HG03469 (cell line): Measurements from ENCODE around the gene PPP3CA.
"Not testable (repeated sequence)": the region's sequence is repeated elsewhere in the genome, so short reads cannot be mapped to it uniquely, and the experiment has no call there.

ENCODE experiments used
- ATAC-seq: cut with Tn5 transposase; IDR thresholded peaks from one replicate; pipeline ENCODE4 v1.9.1; 2021; ENCODE audit warnings: mild to moderate bottlenecking, moderate library complexity, moderate number of reproducible peaks; ENCODE audit not compliant: unreplicated experiment

Gene PPP3CA

DNA sequence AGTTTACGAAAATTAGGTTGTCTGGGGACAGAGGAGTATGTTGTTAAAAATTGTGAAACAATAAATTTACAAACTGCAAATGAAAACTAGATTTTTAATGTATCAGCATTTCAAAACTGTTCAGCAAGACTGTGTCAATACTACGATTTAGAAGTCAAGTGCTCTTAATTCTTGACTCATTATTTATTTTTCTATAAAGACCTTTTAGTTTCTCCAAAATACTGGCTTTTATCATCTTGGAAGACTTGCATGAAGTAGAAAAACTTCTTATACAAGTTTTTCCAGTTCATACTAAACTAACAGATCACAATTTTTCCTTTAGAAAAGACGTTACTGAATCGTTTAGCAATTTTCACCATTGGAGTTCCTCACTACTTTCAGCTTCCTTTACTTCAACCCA is 231.4 kb downstream of the PPP3CA start:
- no peak for ATAC-seq

DNA sequence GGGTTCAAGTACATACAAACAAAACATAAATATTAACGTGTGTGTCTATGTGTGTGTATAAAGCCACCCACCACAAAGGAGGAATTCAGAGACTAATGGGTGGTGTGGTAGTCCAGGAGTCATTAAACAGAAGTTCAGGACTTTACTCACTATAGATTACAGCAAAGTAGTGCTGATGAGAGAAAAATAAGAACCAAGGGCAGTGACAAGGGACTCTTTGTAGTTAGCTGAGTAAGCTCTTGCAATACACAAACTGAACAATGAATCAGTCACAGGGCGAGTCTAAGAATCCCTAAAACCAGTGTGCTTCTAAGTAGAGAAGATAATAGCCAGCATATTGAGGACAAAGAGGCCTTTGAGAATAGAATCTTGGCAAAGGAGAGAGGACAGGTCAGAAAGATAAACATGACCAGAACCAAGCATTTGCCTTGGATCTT is 232.4 kb downstream of the PPP3CA start:
- ATAC-seq: no peak

DNA sequence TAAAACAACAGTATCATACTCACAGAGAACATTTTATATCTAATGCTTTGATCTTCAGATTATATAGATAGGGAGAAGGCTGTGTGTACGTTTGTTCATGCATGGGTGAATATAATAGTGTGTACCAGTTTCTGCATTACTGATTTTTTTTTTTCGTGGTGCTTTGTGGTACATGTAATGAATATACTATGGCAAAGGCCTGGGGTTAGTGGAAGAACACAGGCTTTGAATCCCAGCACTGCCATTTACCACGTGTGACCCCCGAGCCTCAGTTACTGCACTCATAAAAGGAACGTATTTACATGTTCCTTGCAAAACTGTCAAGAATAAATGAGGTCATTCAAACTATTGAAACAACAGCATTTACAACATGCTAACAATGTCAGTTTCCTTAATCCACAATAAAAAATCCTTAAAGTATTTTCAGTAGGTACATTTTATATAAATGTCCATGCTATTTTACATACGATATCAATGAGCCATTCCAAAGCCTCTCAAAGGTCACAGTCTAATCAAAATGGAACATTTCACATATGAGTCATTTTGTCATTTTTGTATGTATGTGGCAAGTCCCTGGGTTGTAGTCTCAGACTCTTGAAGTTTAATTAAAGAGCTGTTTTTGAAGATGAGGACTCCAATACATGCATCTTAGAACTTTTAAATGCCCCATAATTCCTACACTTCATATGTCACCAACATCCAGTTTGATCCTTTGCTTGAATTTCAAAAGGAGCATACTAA is 242.8 kb downstream of the PPP3CA start:
- no peak for ATAC-seq

DNA sequence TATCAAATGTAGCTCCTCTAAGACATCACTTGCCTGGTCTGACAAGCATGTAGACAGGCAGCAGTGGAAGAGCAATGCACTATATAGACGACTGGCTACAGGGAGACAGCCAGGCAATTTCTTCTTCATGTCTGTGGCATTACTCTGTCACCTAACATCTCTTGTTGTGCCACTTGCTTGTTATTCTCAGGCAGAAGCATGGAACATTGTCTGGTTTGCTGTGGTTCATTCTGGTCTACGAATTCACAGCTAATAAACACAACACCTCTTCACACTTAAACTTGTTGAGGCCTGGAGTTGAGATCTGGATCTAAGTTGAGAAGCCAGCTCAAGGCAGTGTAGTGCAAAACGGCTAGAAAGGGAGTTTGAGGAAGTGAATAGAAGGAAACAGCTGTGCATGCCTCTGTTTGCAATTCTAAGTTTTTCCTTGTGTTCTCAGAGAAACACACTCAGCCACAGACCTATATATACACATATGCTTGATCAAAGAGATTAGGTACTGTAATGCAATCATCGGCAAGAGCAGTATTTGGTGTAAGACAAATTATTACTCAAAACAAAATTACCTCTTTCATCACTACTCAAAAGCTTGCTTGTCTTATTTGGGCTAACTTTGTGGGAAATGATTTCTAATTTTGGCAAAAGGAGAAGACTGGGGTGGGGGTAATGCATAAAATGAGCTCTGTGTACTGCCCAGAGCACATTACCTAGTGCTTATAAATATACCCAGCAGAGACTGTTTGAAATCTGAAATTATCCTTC is 243.8 kb downstream of the PPP3CA start:
- ATAC-seq: peak; percentile 84

DNA sequence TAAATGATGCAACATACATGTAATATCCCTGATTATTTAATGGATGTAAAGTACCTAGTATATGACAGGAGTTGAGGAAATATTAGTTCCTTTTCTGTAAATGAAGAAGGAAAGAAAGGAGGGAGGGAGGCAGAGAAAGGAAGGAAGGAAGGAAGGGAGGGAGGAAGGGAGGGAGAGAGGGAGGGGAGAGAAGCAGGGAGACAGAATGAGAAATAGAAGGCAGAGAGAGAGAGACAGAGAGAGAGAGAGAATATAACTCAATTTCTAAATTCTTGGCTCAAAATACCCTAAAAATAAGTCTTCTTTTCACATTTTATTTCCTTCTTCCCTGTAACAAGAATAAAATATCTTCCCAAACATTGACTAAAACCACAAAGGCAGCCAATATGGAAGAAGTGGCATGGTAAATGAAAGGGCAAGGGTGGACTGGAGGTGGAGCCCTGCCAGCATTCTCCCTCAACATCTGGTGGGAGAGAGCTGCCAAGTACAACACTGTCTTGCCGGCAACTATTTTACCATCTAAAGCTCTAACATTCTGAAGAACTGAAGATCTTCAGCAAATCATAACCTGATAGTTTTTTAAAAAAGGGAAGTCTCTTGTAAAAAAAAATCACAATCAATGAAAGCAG is 245.1 kb downstream of the PPP3CA start:
- no peak for ATAC-seq

DNA sequence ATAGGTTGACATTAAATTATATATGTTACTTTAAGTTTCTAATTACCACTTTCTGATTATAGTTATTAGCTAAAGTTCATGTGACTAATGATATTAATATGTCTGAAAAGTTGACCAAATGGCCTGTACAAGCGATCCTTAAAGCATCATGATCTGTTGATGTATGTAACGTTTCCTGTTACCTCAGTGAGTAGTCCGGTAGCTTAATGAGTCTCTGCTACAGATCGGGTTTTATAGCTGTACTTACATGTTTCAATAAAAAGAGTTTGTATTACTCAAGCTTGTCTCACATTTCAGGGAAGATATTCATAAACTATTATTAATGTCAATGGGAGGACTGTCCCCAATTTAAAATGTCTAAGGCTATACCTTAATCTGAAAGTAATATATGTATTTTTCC is 246.3 kb downstream of the PPP3CA start:
- ATAC-seq: no peak

DNA sequence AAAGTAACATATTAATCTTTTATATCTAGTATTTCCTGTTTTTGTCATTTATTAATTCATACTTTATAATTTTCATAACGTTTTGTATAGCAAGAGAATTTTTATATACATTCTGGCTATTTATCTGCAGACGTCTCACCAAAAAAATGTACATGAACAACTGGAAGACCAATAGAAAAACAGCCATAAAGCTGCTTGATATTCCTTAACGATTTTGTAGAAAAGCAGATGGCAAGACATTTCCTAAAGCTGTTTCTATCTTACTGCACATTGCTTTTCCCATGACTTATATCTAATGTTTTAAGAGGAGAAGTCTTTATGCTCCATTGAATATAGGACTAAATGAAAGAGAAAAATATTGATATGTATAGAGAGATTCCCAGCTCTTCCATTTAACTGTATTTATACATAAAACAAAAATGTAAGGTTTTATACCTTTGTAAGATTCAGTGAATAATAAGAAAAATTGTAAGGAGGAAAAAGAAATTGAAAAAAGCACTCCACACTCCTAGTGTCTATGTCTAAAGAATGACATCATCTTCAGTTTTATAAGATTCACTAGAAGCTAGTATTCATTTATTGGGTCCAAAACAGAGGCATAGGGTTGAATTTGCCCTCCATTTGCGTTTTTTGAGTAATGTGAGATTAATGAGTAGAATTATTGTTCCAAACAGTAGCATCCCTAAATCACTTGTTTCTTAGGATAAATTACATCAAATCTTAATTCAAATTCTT is 248.5 kb downstream of the PPP3CA start:
- no peak for ATAC-seq

DNA sequence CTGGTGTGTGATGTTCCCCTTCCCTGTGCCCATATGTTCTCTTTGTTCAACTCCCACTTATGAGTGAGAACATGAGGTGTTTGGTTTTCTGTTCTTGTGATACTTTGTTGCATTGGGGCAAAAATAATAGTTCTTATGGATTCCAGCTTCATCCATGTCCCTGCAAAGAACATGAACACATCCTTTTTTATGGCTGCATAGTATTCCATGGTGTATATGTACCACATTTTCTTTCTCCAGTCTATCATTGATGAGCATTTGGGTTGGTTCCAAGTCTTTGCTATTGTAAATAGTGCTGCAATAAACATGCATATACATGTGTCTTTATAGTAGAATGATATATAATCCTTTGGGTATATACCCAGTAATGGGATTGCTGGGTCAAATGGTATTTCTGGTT is 254.7 kb downstream of the PPP3CA start:
- not testable (repeated sequence) for ATAC-seq

DNA sequence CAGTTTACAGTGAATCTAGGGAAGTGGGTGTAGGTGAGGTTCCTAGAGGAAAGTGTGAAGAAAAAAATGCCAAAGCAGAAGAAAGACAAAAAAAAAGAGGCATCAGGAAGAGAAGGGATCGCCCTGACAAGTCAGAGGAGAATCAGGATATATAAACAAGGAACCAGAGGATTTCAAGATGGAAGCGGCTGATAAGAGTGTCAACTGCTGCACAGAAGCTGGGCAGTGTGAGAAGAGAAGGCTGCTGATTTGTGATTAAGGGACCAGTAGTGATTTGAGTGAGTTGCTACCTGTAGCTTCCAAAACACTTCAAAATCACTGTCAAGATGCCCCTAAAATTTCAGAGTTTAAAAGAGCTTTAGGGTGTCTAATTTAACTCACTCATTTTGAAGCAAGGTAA is 258.2 kb downstream of the PPP3CA start:
- ATAC-seq: no peak

DNA sequence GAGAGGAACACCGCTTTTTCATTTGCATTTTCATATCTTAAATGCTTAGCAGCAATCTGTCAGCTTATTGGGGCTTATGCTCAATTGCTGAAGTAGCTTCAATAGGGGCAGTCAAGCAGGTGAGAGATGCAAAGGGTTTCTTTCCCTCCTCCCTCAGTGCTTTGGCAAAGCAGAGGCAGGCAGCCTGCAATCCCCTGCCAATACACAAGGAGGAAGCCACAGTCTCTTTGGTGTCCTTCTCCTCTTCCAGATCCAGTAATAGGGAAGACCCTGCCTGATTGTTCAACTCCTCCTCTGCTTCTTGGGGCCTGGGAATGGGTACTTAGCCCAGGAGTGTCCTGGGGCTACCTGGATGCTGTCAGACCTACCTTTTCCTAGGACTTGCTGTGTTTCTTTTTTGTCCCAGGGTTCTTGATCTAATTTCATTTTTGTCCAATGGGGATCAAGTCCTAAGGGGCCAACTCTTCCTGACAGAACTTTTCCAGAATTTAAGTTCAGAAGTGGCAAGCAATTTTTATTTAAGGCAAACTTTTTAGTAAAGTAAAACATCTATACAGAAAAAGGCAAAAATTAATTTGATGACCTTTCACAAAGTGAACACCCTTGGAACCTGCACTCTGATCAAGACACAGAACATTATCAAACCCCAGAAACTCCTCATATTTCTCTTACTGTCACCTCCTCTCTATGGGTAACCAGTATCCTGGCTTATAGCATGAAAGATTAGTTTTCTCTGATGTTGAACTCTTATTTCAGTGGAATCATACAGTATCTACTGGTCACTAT is 260.3 kb downstream of the PPP3CA start:
- ATAC-seq: no peak

DNA sequence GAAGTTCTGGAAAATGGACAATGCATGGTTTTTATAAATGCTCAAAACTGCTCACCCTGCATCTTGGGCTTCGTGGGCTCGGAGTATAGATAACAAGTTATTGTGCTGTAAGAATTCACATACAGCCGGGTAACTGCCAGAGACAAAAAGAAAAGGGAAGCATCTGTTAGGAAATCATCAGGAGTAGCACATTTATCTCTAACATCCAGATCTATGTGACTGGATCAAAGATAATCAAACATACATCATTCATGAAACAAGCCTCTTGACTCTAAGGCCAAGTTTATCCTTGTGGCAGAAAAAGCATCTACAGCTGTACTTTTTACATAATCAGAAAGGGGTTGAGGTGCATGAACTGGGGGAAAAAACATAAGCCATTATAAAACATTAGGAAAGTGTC is 264.2 kb downstream of the PPP3CA start:
- ATAC-seq: no peak

DNA sequence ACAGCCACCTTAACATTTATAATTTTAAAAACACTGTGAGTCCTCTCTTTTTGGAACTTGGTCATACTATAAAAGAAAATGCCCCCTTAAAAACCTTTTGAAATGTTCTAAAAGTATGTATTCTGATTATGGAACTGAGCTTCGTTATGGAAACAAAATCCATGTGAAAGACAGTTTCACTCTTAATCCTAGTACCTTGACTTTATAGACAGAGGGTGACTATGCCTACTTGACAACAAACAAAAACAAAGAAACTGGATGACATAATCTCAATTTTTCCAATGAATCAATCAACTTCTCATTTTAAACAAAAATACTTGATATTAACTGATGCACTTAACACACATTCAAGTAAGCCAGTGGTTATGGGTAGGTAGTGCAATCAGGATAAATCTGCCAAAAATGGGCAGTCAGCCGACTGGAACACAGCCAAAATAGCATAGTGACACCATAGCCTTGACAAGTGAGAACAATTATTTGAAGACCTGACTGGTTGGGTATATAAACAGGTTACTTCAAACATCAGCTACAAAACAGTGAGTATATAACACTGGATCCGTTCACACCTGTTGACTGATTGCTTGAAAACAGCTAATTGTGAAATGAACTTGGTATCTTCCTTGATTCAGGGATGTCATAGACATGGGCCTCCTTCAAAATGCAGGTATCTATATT is 265.5 kb downstream of the PPP3CA start:
- ATAC-seq: no peak

DNA sequence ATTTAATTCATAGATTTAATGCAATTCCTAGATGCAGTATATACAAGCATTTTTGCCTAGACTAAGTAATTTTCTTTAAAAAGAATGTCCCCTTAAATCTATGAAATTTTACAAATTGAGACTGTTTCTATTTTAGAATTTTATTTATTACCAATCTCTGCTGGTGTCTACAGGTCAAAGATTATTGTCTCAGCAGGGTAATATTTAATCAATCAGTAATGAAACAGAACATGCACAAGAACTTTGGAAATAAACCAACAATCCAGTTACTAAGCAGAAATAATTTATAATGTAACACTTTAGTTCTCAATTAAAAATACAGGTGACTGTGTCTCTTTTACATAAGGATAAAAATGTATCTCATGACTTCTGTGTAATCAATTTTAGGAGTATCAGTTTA is 266.2 kb downstream of the PPP3CA start:
- ATAC-seq: no peak

DNA sequence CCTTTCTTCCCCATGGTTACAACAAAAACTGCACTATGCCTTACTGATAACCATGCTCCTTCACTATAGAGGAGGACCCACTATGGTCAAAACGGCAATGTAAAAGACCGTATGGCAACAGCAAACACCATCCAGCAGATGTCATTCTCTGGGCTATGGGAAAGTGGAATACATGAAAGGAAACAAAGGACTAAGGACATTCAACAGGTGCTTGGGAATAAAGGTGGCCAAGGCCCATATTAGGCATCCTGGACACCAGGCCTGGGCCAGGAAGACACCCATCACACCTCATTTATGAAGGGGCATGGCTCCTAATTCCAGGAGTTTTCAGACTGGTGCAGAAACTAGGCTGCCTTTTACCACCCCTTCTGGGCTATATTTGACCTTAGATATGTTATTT is 268.4 kb downstream of the PPP3CA start:
- ATAC-seq: no peak

DNA sequence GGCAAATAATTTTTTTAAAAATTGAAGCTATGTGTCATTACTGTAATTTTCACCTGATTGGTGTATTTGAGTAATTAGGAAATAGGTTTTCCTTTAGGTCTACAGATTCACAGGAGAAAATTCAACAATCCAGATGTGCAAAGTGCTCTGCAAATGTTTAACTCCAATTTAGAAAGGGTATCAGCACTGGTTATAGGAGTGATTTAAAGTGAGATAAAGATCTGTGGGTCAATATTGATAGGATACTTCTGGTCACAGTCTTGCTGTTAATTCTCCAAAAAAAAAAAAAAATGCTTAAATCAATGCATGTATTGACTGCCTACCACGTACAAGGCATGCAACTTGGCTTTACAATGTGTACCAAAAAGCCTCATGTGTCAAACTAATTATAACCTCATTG is 271.3 kb downstream of the PPP3CA start:
- no peak for ATAC-seq

DNA sequence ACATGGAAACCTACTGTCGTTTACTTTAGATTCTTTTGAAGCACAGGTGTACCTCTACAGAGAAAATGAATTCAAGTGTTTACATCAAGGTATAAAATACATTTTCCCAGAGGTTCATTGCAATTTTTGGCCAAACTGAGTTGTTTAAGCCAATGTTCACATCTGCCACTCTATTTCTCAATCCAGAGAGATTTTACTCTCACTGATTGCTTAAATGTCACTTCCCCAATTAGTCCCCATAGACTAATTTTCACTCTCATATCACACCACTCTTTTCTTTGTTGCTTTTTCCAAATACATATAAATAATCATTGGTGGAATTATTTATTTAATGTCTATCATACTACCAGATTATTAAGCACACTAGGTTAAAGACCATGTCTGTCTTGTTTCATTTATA is 271.8 kb downstream of the PPP3CA start:
- no peak for ATAC-seq

DNA sequence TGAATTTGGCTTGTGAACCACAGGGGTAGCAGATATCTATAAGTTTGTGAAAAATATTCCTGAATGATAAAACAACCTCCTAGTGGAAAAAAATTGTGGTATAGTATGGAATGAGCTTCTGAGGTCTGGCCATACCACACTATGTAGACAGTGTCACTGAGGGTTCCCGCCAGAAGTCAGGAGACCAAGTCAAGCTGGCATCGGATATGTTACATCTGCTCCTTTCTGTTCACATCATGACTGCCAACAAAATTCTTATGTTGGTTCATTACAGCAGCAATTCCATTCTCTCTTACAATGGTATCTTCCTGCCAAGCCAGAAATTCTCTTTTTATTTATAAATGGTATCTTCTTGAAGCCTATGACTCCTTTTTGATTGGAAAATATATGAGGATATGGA is 273.0 kb downstream of the PPP3CA start:
- no peak for ATAC-seq

DNA sequence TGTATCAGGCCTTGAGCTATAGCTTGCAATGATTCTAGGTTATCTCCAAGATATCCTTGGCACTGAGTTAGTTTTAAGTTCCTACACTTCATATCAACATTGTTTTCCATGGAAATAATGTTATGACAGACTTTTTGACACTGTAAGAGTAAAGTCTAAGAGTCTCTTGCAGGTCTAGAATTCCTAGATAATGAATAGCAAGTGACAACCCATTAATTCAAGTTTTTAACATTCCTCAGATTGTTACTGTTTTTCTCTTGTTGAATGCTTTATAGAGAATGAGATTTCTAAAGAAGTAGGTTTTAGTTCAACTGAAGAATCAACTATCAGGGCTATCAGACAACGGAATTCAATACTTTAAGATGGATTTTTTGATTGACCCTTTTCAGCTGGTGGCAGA is 276.1 kb downstream of the PPP3CA start:
- ATAC-seq: no peak

DNA sequence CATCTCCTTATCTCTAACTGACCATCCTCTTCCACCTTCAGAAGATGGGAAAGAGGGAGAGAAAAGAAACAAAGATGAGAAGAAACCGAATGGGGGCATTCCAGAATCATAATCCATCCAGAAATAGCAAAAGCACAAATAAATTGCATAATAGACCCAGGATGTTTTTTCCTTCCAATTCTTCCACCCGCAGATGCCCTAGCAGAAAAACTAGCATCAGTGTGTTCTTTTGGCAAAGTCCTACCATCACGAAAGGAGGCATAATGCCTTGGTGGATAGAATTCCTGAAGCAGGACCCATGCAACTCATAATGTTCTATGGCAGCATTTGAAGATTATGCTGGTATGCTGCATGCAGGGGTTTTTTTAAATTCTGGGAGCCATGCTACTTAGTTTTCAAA is 279.2 kb downstream of the PPP3CA start:
- ATAC-seq: no peak

DNA sequence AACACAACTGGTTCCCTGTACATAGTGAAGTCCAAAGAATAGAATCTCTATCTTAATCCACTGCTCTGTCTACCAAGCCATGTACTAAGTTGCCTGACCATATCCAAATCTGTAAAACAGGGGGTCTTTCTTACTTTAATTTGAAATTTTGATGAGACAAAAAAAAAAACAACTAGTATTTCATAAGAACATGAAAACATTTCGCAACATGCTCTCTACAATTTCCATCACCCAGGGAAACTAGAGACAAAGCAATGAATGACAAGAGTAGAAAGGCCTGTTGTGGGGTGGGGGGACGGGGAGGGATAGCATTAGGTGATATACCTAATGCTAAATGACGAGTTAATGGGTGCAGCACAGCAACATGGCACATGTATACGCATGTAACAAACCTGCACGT is 279.9 kb downstream of the PPP3CA start:
- no peak for ATAC-seq
